PFSK-1 (cell line): ENCODE measurements around the gene PSMA7.

Experiments
- FOXP2 ChIP-seq: optimal IDR thresholded peaks from 2 replicates; pipeline ENCODE3; 2011; ENCODE audit warnings: borderline replicate concordance, control low read depth, inconsistent platforms; ENCODE audit not compliant: insufficient read depth; ENCODE audit errors: extremely low read length, extremely low read depth
- POLR2AphosphoS5 ChIP-seq: IDR thresholded peaks from 2 replicates; pipeline ENCODE4 v1.6.1; 2012; ENCODE audit warnings: low read depth, mild to moderate bottlenecking, control low read depth, low read length, moderate library complexity
- REST ChIP-seq, 2 experiments: IDR thresholded peaks; 2 replicates each; pipeline versions ENCODE4 v1.6.1 to v1.8.0; 2011 to 2012; ENCODE audit warnings: low read depth in 2 of 2, low read length in 2 of 2, control low read depth in 1 of 2, inconsistent platforms in 1 of 2, mild to moderate bottlenecking in 1 of 2, moderate library complexity in 1 of 2; ENCODE audit not compliant: insufficient read depth in 1 of 2
- SIN3A ChIP-seq: IDR thresholded peaks from 2 replicates; pipeline ENCODE4 v1.6.1; 2012; ENCODE audit warnings: mild to moderate bottlenecking, low read length, moderate library complexity, borderline replicate concordance; ENCODE audit not compliant: insufficient read depth
- TAF1 ChIP-seq: IDR thresholded peaks from 2 replicates; pipeline ENCODE4 v1.6.1; 2012; ENCODE audit warnings: low read length, control low read depth, borderline replicate concordance; ENCODE audit not compliant: insufficient read depth

PSMA7 gene

GRCh38 chr20:62165762-62166399 lies 22.7 kb upstream of the PSMA7 start:
- no peak for TF ChIP-seq REST (IDR thresholded peaks at IDR 0.05; ENCODE audit: insufficient read depth in 1 of 2, low read depth in 2 of 2, low read length in 2 of 2)
- no peak for TF ChIP-seq FOXP2
- TF ChIP-seq POLR2AphosphoS5 = no peak
- TF ChIP-seq TAF1 = no peak
- TF ChIP-seq SIN3A = no peak

GRCh38 chr20:62164879-62165761 lies 21.9 kb upstream of the PSMA7 start:
- no peak for TF ChIP-seq SIN3A
- no peak for TF ChIP-seq REST (IDR thresholded peaks at IDR 0.05; ENCODE audit: insufficient read depth in 1 of 2, low read depth in 2 of 2, low read length in 2 of 2)
- no peak for TF ChIP-seq FOXP2

- TF ChIP-seq TAF1 (no peak), POLR2AphosphoS5 (no peak), SIN3A (no peak), REST (IDR thresholded peaks at IDR 0.05; ENCODE audit: insufficient read depth in 1 of 2, low read depth in 2 of 2, low read length in 2 of 2) (no peak), FOXP2 (no peak)
Measured at GRCh38 chr20:62163986-62164762, 21.0 kb upstream of the PSMA7 start.

- TF ChIP-seq SIN3A (no peak), REST (IDR thresholded peaks at IDR 0.05; ENCODE audit: insufficient read depth in 1 of 2, low read depth in 2 of 2, low read length in 2 of 2) (no peak), POLR2AphosphoS5 (no peak), FOXP2 (no peak), TAF1 (no peak)
Measured at GRCh38 chr20:62163485-62163865, 20.3 kb upstream of the PSMA7 start.
